Measurements from ENCODE around the gene C1QTNF12. TPM values are rescaled to one million over a fixed set of nuclear protein-coding genes. Genes with fewer than 3 reads are reported as not detected.

C1QTNF12 gene
- total and polyA plus RNA-seq, 4 donors: 1.2 to 3.0 (median 2.0) TPM

DNA sequence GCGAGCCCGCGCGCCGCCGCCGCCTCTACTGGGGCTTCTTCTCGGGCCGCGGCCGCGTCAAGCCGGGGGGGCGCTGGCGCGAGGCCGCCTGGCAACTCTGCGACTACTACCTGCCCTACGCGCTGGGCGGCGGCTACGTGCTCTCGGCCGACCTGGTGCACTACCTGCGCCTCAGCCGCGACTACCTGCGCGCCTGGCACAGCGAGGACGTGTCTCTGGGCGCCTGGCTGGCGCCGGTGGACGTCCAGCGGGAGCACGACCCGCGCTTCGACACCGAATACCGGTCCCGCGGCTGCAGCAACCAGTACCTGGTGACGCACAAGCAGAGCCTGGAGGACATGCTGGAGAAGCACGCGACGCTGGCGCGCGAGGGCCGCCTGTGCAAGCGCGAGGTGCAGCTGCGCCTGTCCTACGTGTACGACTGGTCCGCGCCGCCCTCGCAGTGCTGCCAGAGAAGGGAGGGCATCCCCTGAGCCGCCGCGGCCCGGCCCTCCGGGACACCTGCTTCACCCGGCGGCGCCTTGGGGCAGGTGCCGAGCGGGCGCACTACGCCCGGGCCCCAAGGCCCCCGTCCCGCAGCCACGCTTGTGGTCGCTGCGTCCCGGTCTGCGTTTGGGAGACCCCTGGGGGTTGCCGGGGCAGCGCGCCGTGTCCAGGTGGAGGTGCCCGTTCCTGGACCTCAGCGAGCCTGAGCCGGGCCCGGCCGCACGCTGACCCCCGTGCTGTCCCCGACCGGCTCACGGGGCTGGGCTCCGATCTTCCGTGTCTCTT is 13.5 kb downstream of the C1QTNF12 start:
- peak overlapping the region in 1 of 2 donors; percentile 25 for H3K27ac ChIP-seq (ENCODE audit: low read depth in 1 of 2, low read length in 1 of 2)
- H3K9me3 ChIP-seq (ENCODE audit: control insufficient read depth in 4 of 4, insufficient read depth in 3 of 4, low read length in 3 of 4): peaks cover 0 to 6% (median 0%) of the 10 kb centered on the region in 4 donors
- ATAC-seq (ENCODE audit: insufficient read depth, low FRiP score) (no peak), DNase-seq (no peak)
- 78 to 82% methylated on average over 97 to 98 of the region's 98 CpGs for WGBS, 2 donors
- TF ChIP-seq, protein P1, sequence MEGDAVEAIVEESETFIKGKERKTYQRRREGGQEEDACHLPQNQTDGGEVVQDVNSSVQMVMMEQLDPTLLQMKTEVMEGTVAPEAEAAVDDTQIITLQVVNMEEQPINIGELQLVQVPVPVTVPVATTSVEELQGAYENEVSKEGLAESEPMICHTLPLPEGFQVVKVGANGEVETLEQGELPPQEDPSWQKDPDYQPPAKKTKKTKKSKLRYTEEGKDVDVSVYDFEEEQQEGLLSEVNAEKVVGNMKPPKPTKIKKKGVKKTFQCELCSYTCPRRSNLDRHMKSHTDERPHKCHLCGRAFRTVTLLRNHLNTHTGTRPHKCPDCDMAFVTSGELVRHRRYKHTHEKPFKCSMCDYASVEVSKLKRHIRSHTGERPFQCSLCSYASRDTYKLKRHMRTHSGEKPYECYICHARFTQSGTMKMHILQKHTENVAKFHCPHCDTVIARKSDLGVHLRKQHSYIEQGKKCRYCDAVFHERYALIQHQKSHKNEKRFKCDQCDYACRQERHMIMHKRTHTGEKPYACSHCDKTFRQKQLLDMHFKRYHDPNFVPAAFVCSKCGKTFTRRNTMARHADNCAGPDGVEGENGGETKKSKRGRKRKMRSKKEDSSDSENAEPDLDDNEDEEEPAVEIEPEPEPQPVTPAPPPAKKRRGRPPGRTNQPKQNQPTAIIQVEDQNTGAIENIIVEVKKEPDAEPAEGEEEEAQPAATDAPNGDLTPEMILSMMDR (IDR thresholded peaks at IDR 0.05; ENCODE audit: control extremely low read depth, extremely low read depth): no peak
- peaks cover 0 to 12% (median 3%) of the 10 kb centered on the region in 4 donors for H3K36me3 ChIP-seq (ENCODE audit: control insufficient read depth in 4 of 4, insufficient read depth in 4 of 4, low read length in 4 of 4)
- peak overlapping the region; percentile 43 for H3K4me3 ChIP-seq
- H3K9ac ChIP-seq (ENCODE audit: insufficient read depth in 1 of 2, low read length in 2 of 2): no peak overlapping the region
- peaks cover 0 to 13% (median 0%) of the 10 kb centered on the region in 3 donors for H3K27me3 ChIP-seq (ENCODE audit: control insufficient read depth in 3 of 3, insufficient read depth in 3 of 3, low read length in 2 of 3)
- peaks cover 0 to 26% (median 7%) of the 10 kb centered on the region in 5 donors for H3K4me1 ChIP-seq (ENCODE audit: control insufficient read depth in 5 of 5, insufficient read depth in 5 of 5, low read length in 5 of 5)

DNA sequence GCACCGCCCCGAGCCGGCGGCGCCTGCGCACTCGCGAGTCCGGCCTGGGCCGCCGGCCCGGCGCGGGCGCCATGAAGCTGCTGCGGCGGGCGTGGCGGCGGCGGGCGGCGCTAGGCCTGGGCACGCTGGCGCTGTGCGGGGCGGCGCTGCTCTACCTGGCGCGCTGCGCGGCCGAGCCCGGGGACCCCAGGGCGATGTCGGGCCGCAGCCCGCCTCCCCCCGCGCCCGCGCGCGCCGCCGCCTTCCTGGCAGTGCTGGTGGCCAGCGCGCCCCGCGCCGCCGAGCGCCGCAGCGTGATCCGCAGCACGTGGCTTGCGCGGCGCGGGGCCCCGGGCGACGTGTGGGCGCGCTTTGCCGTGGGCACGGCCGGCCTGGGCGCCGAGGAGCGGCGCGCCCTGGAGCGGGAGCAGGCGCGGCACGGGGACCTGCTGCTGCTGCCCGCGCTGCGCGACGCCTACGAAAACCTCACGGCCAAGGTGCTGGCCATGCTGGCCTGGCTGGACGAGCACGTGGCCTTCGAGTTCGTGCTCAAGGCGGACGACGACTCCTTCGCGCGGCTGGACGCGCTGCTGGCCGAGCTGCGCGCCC is 14.2 kb downstream of the C1QTNF12 start, which contains the start of gene B3GALT6:
B3GALT6 (plus strand) TSS at position 30 of the 588 bp plus-strand sequence; CDS start at position 72, 42 bp downstream.
- peaks cover 0 to 6% (median 0%) of the 10 kb centered on the region in 3 donors for H3K27me3 ChIP-seq (ENCODE audit: control insufficient read depth in 3 of 3, insufficient read depth in 3 of 3, low read length in 2 of 3)
- TF ChIP-seq, protein P1 (IDR thresholded peaks at IDR 0.05; ENCODE audit: control extremely low read depth, extremely low read depth): no peak
- H3K4me3 ChIP-seq: peak within 1 kb of the TSS; percentile 93
- peaks cover 0 to 6% (median 0%) of the 10 kb centered on the region in 4 donors for H3K9me3 ChIP-seq (ENCODE audit: control insufficient read depth in 4 of 4, insufficient read depth in 3 of 4, low read length in 3 of 4)
- 5 to 26% methylated on average over 19 to 100 of the region's 100 CpGs for WGBS, 2 donors
- peaks cover 0 to 26% (median 7%) of the 10 kb centered on the region in 5 donors for H3K4me1 ChIP-seq (ENCODE audit: control insufficient read depth in 5 of 5, insufficient read depth in 5 of 5, low read length in 5 of 5)
- no peak for ATAC-seq (ENCODE audit: insufficient read depth, low FRiP score)
- peak within 1 kb of the TSS; percentile 91 to 97 for H3K27ac ChIP-seq (ENCODE audit: low read depth in 1 of 2, low read length in 1 of 2)
- DNase-seq: no peak
- peak within 1 kb of the TSS in 1 of 2 donors; percentile 56 for H3K9ac ChIP-seq (ENCODE audit: insufficient read depth in 1 of 2, low read length in 2 of 2)
- H3K36me3 ChIP-seq (ENCODE audit: control insufficient read depth in 4 of 4, insufficient read depth in 4 of 4, low read length in 4 of 4): peaks cover 0 to 19% (median 3%) of the 10 kb centered on the region in 4 donors

DNA sequence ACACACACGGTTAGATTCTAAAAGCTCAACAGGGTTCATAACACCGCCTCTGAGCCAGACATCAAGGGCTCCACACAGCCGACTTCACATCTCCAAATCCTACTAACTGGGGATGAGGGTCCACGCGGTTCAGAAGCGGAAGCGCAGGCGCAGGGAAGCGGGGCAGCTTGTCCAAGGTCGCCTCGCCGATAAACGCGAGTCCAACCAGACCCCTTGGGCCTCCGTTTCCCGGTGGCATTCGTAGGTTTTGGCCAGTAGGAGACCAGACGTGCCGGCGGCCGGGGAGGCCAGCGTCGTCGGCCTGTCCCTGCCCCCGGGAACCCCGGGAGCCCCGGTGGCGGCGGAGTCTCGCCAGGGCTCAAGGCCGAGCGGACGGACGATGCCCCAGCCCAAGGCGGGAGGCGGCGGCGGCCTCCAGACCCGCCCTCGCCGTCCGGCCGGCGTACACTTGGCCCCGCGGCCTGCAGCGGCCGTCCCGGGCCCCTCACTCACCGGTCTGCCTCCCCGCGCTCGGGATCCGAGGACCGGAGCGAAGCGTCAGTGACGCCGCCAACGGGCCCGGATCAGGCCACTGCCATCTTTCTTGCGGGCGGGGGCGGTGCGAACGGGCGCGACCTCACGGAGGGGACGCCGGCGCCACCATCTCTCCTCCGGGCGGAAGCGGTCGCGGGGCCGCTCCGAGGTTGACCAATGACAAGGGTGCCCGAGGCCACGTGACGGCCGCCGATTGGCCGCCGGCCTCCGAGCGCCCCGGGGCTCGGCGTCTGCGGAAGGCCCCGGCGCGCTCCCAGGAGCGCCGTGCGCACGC is 14.9 kb downstream of the C1QTNF12 start, which contains the start of gene SDF4:
SDF4 (minus strand) TSS at position 602 of the 808 bp plus-strand sequence. CDS start 3,229 bp downstream, outside the sequence.
- Histone ChIP-seq H3K9me3 (ENCODE audit: control insufficient read depth in 4 of 4, insufficient read depth in 3 of 4, low read length in 3 of 4) (peaks cover 0 to 6% (median 0%) of the 10 kb centered on the region in 4 donors), H3K27ac (ENCODE audit: low read depth in 1 of 2, low read length in 1 of 2) (peak within 1 kb of the TSS; percentile 91 to 97), H3K27me3 (ENCODE audit: control insufficient read depth in 3 of 3, insufficient read depth in 3 of 3, low read length in 2 of 3) (no peaks in the 10 kb centered on the region), H3K4me3 (peak within 1 kb of the TSS; percentile 93), H3K36me3 (ENCODE audit: control insufficient read depth in 4 of 4, insufficient read depth in 4 of 4, low read length in 4 of 4) (peaks cover 0 to 25% (median 3%) of the 10 kb centered on the region in 4 donors), H3K4me1 (ENCODE audit: control insufficient read depth in 5 of 5, insufficient read depth in 5 of 5, low read length in 5 of 5) (peaks cover 0 to 19% (median 7%) of the 10 kb centered on the region in 5 donors), H3K9ac (ENCODE audit: insufficient read depth in 1 of 2, low read length in 2 of 2) (peak within 1 kb of the TSS in 1 of 2 donors; percentile 56)
- WGBS, 2 donors: 1% methylated on average over 69 to 99 of the region's 99 CpGs
- DNase-seq (peak; percentile 97 to 99 (median 97)), ATAC-seq (ENCODE audit: insufficient read depth, low FRiP score) (peak; percentile 96)
- TF ChIP-seq, protein P1 (IDR thresholded peaks at IDR 0.05; ENCODE audit: control extremely low read depth, extremely low read depth): no peak

Measured in lung (tissue), 12 donors.